SKM-1 (cell line): ENCODE results near the gene KLF17.

ENCODE experiments used
- DNase-seq: peaks from one replicate; lab custom pipeline; 2025; ENCODE audit not compliant: unreplicated experiment; lab: John Stamatoyannopoulos, UW

KLF17 gene

GRCh38 chr1:44151808-44152207 lies 33.2 kb downstream of the KLF17 start:
- no peak for DNase-seq

- DNase-seq: no peak
Measured at GRCh38 chr1:44152692-44153091, 34.1 kb downstream of the KLF17 start.

- DNase-seq: no peak
Measured at GRCh38 chr1:44154049-44154448, 35.4 kb downstream of the KLF17 start.

- no peak for DNase-seq
Measured at GRCh38 chr1:44157903-44158302, 39.3 kb downstream of the KLF17 start.

- DNase-seq: no peak
Measured at GRCh38 chr1:44158871-44159270, 40.2 kb downstream of the KLF17 start.

- no peak for DNase-seq
Measured at GRCh38 chr1:44161546-44161945, 42.9 kb downstream of the KLF17 start.

GRCh38 chr1:44168520-44169098 lies 50.0 kb downstream of the KLF17 start:
- DNase-seq: no peak

GRCh38 chr1:44170281-44170823 lies 51.7 kb downstream of the KLF17 start:
- DNase-seq: no peak

GRCh38 chr1:44174630-44175029 lies 56.0 kb downstream of the KLF17 start:
- no peak for DNase-seq
